Measurements from ENCODE around the gene CCL13.

GRCh38 chr17:34378664-34379101 lies 22.4 kb downstream of the CCL13 start:
- no peak for TF ChIP-seq ZNF501 (tag by site-specific recombination; IDR thresholded peaks at IDR 0.05)
- no peak for TF ChIP-seq ELK4 (IDR thresholded peaks at IDR 0.05; ENCODE audit: borderline replicate concordance, low read depth, low read length)
- no peak for TF ChIP-seq INSM2 (tag by site-specific recombination; IDR thresholded peaks at IDR 0.05)
- no peak for TF ChIP-seq PBX3 (CRISPR knock-in tag; IDR thresholded peaks at IDR 0.05)
- TF ChIP-seq CTCF (tag by site-specific recombination; IDR thresholded peaks at IDR 0.05): no peak
- no peak for TF ChIP-seq ZNF558 (tag by site-specific recombination; IDR thresholded peaks at IDR 0.05)
- TF ChIP-seq ZNF530 (tag by site-specific recombination; IDR thresholded peaks at IDR 0.05; ENCODE audit: low read depth): no peak
- TF ChIP-seq ZEB2 (tag by site-specific recombination; IDR thresholded peaks at IDR 0.05): no peak
- TF ChIP-seq ZNF48 (tag by site-specific recombination; IDR thresholded peaks at IDR 0.05): no peak
- no peak for TF ChIP-seq REST (tag by site-specific recombination; IDR thresholded peaks at IDR 0.05)
- TF ChIP-seq ZNF23 (tag by site-specific recombination; IDR thresholded peaks at IDR 0.05; ENCODE audit: borderline replicate concordance): no peak

All from HEK293 (cell line).